T1000 (cell line): Measurements from ENCODE around the gene RERE.
A peak's percentile ranks its signal among the peaks of the same experiment; 100 is the strongest.

Experiments used
- DNase-seq: peaks from one replicate; lab custom pipeline; 2025; ENCODE audit warnings: mixed read lengths; lab: John Stamatoyannopoulos, UW

The RERE gene

DNA sequence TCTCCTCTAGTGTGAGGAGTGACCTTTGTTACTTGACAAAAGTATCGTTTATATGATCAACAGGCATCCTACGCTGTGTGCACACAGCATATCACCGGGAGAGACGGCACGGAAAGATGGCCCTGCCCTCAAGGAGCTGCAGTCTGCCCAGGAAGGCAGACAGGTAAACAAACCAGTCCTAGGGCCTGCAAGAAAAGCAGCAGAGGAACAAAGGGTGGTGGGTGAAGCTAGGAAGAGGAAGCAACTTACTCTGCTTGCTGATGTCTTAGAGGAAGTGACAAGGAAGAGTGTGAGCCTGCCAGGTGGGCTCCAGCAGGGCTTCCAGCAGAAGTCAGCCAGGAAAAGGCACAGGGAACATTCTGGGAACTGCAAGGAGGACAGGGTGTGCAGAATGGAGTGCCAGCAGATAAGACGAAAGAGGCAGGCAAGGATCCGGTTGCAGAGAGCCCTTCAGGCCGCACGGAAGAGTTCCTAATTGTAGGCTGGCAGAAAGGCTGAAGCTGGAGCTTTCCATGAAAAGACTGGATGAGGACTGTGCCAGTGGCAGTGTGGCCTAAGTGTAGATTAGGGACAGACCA is 392.8 kb downstream of the RERE start:
- DNase-seq: no peak

DNA sequence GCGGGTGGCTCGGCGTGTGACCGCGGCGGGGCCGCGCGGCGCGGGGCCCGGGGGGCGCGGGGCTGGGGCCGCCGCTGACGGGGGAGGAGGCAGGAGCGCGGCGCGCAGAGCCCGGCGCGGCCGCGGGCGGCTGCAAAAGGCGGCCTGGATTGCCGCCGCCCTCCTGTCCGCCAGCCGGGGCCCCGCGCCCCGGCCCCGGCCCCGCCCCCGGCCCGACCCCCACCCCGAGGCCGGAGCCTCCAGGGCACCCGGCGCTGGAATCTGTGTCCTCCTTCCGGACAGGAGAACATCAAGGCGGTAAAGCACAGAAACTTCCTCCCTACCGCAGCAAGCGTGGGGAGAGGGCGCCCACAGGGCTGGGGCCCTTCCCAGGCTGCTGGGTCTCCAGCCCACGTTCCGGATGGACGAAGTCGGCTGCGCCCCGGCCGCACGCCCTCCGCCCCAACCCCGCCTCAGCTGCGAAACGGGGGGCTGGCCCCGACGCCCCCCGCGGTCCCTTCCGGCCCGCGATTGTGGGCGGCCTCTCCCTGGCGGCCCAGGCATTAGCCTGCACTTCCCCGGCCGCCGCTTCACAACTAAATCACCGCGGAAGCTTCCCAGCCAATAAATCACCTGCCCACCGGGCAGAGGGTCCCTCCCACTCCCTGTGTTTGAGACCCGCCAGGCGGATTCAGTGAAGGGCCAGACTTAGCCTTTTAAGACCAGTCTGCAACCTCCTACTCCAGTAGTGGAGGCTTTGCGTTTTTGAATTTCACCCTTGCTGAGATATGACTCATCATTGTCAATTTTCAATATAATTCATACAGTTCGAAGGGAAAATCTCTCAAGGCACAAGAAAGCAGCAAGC is 393.5 kb downstream of the RERE start:
- peak; percentile 41 for DNase-seq

GRCh38 chr1:8423269-8423691 is 394.2 kb downstream of the RERE start:
- no peak for DNase-seq

DNA sequence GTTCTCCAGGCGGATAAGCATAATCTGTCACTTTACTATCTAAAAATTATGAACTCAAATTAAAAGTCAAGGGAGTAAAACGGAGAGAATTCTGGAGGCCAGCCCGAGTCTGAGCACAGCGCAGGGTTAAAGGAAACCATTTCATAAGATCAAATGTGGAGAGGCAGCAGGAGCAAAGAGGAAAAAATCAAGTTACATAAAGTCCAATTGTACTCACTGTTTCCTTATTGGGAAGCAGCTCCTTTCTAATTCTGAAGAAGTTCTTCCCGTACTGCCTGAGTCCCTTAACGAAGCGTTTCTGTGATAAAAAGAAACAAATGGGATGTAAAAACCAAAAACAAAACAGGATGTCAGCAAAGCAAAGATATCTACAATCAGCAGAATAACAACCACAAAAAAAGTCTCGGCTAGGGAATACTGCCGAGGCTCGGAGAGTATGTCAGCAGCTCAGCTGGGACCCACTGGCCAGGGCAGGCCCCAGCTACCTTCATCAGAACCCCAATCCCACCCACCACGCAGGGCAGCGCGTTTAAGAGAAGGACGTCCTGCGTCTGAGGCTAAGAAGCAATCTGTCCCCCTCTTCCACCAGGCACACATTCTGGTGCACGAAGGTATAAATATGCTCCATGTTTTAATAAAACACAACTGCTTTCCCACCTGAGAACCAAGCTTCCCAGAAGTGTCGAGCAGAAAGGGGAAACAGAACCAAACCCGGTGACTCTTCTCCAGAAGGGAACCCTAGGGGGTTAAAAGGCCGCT is 394.8 kb downstream of the RERE start:
- no peak for DNase-seq

DNA sequence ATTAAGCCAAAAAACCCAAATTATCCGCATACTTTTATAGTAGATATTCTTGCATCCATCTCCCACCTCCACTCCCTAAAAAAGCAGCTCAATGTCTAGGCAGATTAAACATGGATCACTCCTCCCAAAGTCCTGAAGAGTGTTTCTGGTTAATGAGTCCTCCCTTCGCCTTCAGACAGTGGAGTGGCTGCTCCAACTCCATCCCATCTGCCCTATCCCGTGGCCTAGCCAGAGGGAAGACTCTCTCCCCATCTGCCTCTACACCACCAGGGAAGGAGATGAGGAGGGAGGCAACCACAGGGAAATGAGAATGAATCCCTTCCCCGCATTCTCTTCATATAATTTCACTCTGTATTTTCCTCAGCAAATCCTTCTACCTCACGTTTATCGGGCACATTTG is 395.7 kb downstream of the RERE start:
- no peak for DNase-seq

DNA sequence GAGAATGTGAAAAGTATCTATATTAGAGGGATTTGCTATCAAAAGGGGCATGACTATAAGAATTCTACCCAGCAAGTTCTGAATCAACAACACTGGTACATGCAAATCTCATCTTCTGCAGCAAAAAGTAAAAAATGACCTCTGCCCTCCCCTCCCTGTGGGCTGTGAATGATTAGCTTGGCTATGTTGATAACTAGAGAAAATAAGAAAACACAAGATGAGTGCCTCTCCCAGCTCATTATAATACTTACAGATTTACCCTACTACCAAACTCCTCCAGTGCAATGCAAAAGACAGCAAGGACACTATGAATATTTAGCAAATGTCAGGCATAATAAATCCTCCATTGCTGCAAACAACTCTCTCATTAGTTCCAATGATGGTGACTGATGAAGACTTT is 397.1 kb downstream of the RERE start:
- DNase-seq: no peak

DNA sequence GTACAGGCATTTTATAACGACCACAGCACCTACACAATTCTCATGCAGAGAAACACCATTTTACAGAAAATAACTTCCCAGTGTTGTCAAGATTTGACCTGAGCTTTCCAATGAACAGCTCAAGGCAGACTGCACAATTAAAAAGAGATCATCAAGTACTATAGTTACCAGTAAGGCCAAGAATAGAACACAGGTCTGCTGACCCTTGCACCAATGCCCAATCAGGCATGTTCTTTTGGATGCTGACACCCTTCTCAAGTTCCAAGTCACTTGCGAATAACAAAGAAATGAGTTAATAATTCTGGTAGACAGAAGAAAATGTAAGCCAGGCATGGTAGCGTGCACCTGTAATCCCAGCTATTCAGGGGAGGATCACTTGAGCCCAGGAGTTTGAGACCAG is 397.6 kb downstream of the RERE start:
- no peak for DNase-seq

DNA sequence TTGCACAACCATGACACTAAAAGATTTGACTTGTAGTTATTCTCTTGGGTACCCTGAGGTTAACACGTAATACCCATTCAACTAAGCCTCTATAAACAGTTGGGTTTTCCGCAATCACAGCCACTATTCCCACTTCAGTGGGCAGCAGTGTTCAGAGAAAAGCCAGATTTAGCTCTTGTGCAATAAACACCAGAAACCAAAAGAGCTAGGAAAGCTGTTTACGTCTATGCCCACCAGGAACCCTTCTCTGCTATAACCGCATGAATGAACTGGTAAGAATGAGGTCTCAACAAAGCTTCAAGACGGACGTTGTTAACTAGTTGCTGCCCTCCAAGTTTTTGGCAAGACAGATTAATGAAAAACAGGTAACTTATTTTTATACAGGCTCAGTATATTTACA is 398.3 kb downstream of the RERE start:
- no peak for DNase-seq

GRCh38 chr1:8418301-8418700 is 399.1 kb downstream of the RERE start:
- DNase-seq: no peak

DNA sequence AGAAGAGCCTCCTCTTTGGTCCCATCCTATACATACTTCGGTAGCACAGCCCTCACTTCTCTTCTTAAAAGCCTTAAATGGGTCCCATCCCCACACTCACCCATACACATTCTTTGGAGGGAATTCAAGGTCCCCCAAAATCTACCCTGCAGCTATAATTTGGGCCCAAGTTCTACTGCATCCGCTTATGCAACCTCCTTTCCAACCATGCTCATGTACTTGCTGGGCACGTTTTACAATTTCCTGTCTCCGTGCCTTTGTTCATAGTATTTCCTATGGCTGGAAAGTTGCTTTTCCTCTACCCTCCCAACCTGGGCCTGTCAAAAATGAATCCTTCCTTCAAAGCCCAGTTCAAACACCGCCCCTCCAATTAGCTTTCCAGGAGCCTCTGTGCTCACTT is 399.8 kb downstream of the RERE start:
- no peak for DNase-seq

- no peak for DNase-seq
These were observed 400.6 kb downstream of the RERE start for GRCh38 chr1:8416881-8417280.

DNA sequence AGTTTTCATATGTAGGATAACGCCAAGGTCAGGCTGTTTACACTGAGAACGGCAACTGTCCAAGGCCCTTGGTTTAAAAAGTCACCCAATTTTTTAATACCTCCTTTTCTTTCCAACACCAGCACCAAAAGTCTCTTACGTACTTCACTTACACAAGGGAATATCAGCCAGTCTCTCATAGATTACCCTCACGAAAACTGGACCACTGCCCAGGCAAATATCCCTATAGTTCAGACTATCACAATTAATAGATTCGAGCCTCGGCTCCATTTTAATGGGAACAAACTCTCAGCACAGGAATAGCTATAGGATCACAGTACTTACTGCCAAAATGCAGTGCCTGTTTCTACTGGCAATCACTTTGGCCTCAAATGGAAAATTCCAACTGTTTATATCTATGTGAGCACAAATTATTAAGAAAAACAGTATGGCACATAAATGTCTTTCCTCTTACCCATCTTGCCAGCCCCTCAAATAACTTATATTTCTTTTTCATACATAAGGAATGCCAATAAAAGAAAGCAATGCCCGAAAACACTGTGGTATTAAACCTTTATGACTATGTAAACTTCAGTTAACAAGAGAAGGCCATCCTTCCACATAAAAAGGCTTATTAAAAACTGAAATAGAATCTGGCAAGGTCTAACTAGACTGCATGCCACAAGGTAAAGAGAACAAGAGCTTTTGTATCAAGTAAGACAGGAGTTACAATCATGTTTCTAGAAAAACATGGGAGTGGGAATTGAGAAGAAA is 401.7 kb downstream of the RERE start:
- DNase-seq: no peak

DNA sequence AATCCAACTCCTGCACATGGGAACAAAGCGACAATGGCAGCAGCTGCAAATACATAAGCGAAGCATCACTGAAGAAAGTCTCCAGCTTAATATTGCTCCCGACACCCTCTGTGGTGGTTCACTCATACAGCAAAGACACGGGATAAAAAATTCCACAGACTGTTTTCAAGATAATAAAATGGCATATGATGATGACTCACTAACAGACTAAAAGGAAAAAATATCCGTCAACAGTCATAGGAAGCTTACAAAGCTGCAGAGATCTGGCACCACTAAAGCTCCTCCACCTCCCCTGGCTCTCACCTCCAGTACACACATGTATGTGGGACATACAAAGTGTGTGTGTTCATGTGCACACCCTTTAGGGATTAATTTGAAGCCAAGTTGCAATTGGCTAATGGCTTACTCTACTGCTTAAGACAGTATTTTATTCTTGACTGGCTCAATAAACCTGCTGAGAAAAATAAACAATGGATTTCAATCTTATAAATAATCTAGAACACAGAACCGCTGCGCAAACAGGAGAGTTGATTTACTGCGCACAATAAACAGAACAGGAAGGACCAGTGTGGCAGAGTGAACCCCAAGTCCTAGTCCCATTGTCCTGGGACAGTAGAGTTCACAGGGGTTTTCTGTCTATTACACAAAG is 405.1 kb downstream of the RERE start:
- no peak for DNase-seq

- DNase-seq: no peak
These were observed 405.6 kb downstream of the RERE start for GRCh38 chr1:8411803-8412182.

DNA sequence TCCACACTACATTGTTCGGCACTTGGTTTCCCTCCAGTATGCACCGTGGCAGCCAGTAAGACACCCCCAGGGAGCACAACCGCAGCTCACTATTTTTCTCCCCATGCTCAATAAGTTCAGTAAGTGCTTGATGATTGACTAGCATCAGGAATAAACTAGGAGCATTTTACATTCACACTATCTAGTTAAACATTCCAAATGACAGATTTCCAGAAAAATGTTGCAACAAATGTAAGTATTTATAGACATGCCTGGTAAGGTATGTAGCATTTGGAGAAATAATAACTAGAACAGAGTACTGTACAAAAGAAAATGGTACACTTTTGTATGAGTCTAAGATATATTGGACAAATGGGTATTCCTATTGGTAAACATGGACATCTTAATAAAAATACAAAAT is 406.6 kb downstream of the RERE start:
- no peak for DNase-seq

GRCh38 chr1:8409606-8410005 is 407.8 kb downstream of the RERE start:
- no peak for DNase-seq

DNA sequence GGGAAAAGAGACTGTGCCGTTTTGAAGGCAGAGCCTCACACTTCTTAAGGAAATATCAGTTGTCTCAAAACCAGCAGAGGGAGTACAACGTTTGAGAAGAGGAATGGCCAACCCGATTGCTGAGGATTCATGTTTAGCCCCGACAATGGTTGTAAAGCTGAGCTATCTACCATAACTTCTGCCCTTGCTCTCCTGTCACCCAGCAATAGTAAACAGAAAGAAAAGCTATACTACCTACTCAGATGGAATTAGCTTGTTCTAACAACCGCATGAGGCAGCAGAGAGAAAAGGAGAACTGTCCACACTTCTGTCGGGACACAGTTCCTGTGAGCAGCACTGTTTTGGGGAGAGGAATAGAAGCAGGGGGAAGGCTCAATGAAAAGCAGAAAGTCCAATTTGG is 408.3 kb downstream of the RERE start:
- no peak for DNase-seq

DNA sequence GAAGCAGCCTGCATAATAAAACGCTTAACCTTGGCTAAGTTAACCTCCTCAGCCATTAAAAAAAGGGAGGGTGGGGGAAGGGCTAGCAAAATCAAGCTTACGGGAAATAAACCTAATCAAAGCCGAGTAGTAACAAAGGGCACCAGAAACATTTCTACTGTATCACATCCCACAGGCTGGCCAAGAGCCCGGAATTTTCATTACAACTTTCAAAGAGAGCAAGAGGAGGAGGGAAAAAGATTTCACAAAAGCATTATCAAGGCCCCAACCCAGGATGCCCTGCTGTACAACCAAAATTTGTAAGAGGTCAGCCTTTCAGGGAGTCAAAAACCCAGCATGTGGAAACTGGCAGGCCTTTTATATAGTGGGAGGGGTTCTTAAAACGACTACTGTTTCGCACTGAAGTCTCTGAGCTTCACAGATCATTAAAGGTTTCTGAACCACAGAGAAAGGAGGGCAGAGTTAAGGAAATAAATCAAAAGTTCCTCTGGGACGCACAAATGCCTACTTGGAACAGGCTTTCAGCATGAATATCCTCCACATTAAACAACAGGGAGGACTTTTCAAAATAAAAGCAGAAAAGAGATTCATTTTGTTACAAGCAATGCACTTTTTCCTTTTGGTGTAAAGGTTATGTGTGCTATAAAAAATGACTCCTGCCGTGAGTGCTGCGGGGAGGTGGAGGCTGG is 409.1 kb downstream of the RERE start:
- no peak for DNase-seq

DNA sequence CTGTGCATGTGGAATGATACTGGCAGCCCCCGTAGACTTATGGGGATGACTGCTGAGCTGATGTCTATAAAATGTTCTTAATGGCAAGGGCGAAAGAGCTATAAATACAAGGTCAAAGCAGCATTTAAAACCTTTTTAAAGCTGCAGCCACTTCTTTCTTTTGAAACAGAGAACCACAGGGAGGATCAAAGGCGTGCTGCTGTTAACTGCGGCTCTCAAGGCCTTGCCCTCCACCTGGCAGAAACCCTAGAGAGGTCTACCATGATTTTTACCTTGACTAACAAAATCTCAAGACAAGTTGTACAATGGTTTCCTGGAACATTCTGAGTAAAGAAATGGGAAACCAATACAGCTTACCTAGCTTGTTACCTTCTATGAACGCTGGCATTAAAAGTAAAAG is 409.8 kb downstream of the RERE start:
- no peak for DNase-seq

DNA sequence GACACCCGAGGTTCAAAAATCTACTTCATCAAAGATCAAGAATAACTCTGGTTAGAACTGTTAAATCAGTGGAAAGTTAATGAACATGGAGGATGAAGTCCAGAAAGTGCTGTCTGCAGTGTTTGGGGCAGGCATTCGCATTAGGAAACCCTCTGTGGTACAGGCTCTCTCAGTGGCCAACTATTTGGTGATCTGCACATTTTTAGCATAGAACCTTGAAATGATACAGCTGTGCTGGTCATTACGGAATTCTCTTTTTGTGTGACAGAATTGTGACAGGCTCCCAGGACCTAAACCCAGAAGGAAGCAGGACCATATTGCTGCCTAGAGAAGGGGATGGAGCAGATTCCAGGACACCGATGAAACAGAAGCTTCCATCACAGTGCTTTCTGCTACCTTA is 410.5 kb downstream of the RERE start:
- no peak for DNase-seq

DNA sequence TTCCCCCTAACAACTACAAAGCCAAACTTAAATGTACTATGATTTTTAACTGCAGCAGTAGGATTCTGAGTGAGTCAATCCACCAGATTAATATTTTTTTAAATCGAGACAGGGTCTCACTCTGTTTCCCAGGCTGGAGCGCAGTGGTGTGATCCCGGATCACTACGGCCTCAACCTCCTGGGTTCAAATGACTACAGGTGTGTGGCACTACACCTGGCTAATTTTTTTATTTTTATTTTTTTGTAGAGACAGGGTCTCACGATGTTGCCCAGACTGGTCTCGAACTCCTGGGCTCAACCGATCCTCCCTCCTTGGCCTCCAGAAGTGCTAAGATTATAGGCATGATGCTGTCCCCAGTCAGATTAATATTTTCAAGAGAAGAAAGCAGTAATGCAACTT is 411.4 kb downstream of the RERE start:
- DNase-seq: no peak
